ENCODE data around the gene IMMP2L. TPM values are rescaled to one million over a fixed set of nuclear protein-coding genes. Genes with fewer than 3 reads are reported as not detected.

Gene IMMP2L
- total RNA-seq, 1 donor from 2014 or later, result 11.2 TPM

GRCh38 chr7:111352319-111352718 lies 210.0 kb downstream of the IMMP2L start:
- H3K4me1 Mint-ChIP-seq (ENCODE audit: unreplicated experiment), result no peaks in the 10 kb centered on the region
- no peak overlapping the region for H3K4me3 Mint-ChIP-seq (ENCODE audit: unreplicated experiment)
- DNase-seq (ENCODE audit: low spot score), result no peak
- no peak overlapping the region for H3K27ac Mint-ChIP-seq (ENCODE audit: unreplicated experiment)
- no peaks in the 10 kb centered on the region for H3K36me3 Mint-ChIP-seq (ENCODE audit: low read depth, unreplicated experiment)
- no peaks in the 10 kb centered on the region for H3K9me3 Mint-ChIP-seq (ENCODE audit: unreplicated experiment)
- H3K27me3 Mint-ChIP-seq (ENCODE audit: unreplicated experiment), result no peaks in the 10 kb centered on the region
- no peak for TF ChIP-seq CTCF (IDR thresholded peaks at IDR 0.05; ENCODE audit: unreplicated experiment)

- TF ChIP-seq CTCF (IDR thresholded peaks at IDR 0.05; ENCODE audit: unreplicated experiment), result no peak
- H3K4me3 Mint-ChIP-seq (ENCODE audit: unreplicated experiment), result no peak overlapping the region
- H3K27ac Mint-ChIP-seq (ENCODE audit: unreplicated experiment), result no peak overlapping the region
- no peak for DNase-seq (ENCODE audit: low spot score)
- peaks cover 2% of the 10 kb centered on the region for H3K27me3 Mint-ChIP-seq (ENCODE audit: unreplicated experiment)
- H3K4me1 Mint-ChIP-seq (ENCODE audit: unreplicated experiment), result no peaks in the 10 kb centered on the region
- H3K9me3 Mint-ChIP-seq (ENCODE audit: unreplicated experiment), result peaks cover 6% of the 10 kb centered on the region
- H3K36me3 Mint-ChIP-seq (ENCODE audit: low read depth, unreplicated experiment), result peaks cover 5% of the 10 kb centered on the region
Observed at GRCh38 chr7:111346219-111346618, 216.1 kb downstream of the IMMP2L start.

- DNase-seq (ENCODE audit: low spot score), result no peak
- peaks cover 5% of the 10 kb centered on the region for H3K36me3 Mint-ChIP-seq (ENCODE audit: low read depth, unreplicated experiment)
- no peak overlapping the region for H3K27ac Mint-ChIP-seq (ENCODE audit: unreplicated experiment)
- peaks cover 2% of the 10 kb centered on the region for H3K27me3 Mint-ChIP-seq (ENCODE audit: unreplicated experiment)
- TF ChIP-seq CTCF (IDR thresholded peaks at IDR 0.05; ENCODE audit: unreplicated experiment), result no peak
- no peaks in the 10 kb centered on the region for H3K4me1 Mint-ChIP-seq (ENCODE audit: unreplicated experiment)
- peaks cover 6% of the 10 kb centered on the region for H3K9me3 Mint-ChIP-seq (ENCODE audit: unreplicated experiment)
- no peak overlapping the region for H3K4me3 Mint-ChIP-seq (ENCODE audit: unreplicated experiment)
Observed at GRCh38 chr7:111343017-111343416, 219.3 kb downstream of the IMMP2L start.

- Mint-ChIP-seq H3K27me3 (ENCODE audit: unreplicated experiment) (no peaks in the 10 kb centered on the region), H3K4me3 (ENCODE audit: unreplicated experiment) (no peak overlapping the region), H3K9me3 (ENCODE audit: unreplicated experiment) (peaks cover 6% of the 10 kb centered on the region), H3K36me3 (ENCODE audit: low read depth, unreplicated experiment) (peaks cover 5% of the 10 kb centered on the region), H3K27ac (ENCODE audit: unreplicated experiment) (no peak overlapping the region), H3K4me1 (ENCODE audit: unreplicated experiment) (no peaks in the 10 kb centered on the region)
- DNase-seq (ENCODE audit: low spot score), result no peak
- TF ChIP-seq CTCF (IDR thresholded peaks at IDR 0.05; ENCODE audit: unreplicated experiment), result no peak
Observed at GRCh38 chr7:111339006-111339405, 223.3 kb downstream of the IMMP2L start.

GRCh38 chr7:111333010-111333409 lies 229.3 kb downstream of the IMMP2L start:
- no peak for TF ChIP-seq CTCF (IDR thresholded peaks at IDR 0.05; ENCODE audit: unreplicated experiment)
- H3K4me1 Mint-ChIP-seq (ENCODE audit: unreplicated experiment), result peaks cover 2% of the 10 kb centered on the region
- no peaks in the 10 kb centered on the region for H3K27me3 Mint-ChIP-seq (ENCODE audit: unreplicated experiment)
- no peak overlapping the region for H3K27ac Mint-ChIP-seq (ENCODE audit: unreplicated experiment)
- no peak overlapping the region for H3K4me3 Mint-ChIP-seq (ENCODE audit: unreplicated experiment)
- DNase-seq (ENCODE audit: low spot score), result no peak
- no peaks in the 10 kb centered on the region for H3K9me3 Mint-ChIP-seq (ENCODE audit: unreplicated experiment)
- H3K36me3 Mint-ChIP-seq (ENCODE audit: low read depth, unreplicated experiment), result no peaks in the 10 kb centered on the region
